Fibroblast of the aortic adventitia (primary cell): Measurements from ENCODE around the gene AKR1C3. TPM values are rescaled to one million over a fixed set of nuclear protein-coding genes. Genes with fewer than 3 reads are reported as not detected.
"Not testable (repeated sequence)": the region's sequence is repeated elsewhere in the genome, so short reads cannot be mapped to it uniquely, and the experiment has no call there.

ENCODE experiments used
- DNase-seq: peaks from one replicate; pipeline ENCODE4 v3.0.0-alpha.2; 2010; ENCODE audit warnings: low read depth
- H3K4me3 ChIP-seq: 2 replicates; pipeline ENCODE4 v1.5.1; 2011; ENCODE audit warnings: low read depth, mild to moderate bottlenecking, control low read depth, low read length, moderate library complexity
- CTCF ChIP-seq: IDR thresholded peaks from 2 replicates; pipeline ENCODE4 v1.5.1; 2011; ENCODE audit warnings: mild to moderate bottlenecking, low read length, control low read depth, inconsistent platforms; ENCODE audit not compliant: insufficient read depth
- total RNA-seq: library from RNA; depleted of rRNA; stranded (reverse); fragments of >200 nt; gene quantifications from 2 replicates; pipeline ENCODE4 v1.2.3, GENCODE V29; 2012; ENCODE audit warnings: low replicate concordance

Gene AKR1C3
- total RNA-seq, 1 donor = 169 TPM

GRCh38 chr10:5117026-5117425, 22.8 kb downstream of the AKR1C3 start:
- DNase-seq = no peak
- no peak overlapping the region for H3K4me3 ChIP-seq
- no peak for TF ChIP-seq CTCF

DNA sequence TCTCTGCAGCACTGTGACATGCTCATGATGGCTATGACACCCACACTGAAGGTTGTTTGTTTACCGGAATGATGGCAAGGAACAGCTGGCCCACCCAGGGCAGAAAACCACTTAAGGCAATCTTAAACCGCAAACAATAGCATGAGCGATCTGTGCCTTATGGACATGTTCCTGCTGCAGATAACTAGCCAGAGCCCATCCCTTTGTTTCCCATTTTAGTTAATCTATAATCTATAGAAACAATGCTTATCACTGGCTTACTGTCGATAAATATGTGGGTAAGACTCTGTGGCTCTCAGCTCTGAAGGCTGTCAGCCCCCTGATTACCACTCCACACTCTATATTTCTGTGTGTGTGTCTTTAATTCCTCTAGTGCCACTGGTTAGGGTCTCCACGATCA, 25.8 kb downstream of the AKR1C3 start:
- not testable (repeated sequence) for DNase-seq

GRCh38 chr10:5123886-5124285, 29.7 kb downstream of the AKR1C3 start:
- TF ChIP-seq CTCF = no peak

More for the DNA sequence above, 25.8 kb downstream of the AKR1C3 start:
- not testable (repeated sequence) for H3K4me3 ChIP-seq

DNA sequence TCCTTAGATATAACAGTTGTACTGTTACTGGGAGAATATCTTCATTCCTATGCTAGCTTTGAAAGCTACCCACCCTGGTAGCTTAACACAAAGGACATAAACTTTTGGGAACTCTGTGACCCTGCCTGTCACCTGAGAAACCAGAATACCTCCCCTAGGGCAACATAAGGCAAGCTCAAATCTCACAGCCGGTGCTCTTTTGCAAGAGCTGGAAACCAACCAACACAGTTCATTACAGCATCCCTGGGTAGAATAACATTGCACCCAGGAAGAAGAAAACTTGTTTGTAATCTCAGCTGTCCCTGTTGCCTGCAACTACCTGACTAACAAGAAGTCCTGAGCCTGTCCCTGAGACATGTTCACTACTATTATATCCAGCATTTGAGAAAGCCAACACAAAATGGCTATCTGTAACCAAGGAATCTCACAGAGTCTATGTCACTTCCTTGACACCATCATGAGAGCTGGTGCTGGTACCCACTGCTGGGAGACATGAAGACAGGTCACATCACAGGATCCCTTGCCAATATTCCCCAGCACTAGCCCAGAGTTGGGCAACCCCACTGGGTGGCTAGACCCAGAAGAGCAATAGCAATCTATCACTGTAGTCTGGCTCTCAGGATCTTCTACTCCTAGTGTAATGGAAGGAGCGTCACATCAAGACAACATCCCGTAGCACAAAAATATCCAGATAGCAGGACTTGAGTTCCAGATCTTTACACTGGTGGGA, 31.3 kb downstream of the AKR1C3 start:
- H3K4me3 ChIP-seq = no peak overlapping the region
- DNase-seq = no peak
- no peak for TF ChIP-seq CTCF

More at GRCh38 chr10:5123886-5124285, 29.7 kb downstream of the AKR1C3 start:
- H3K4me3 ChIP-seq = no peak overlapping the region
- DNase-seq = no peak

GRCh38 chr10:5135581-5135980, 41.4 kb downstream of the AKR1C3 start:
- no peak for DNase-seq
- no peak for TF ChIP-seq CTCF
- H3K4me3 ChIP-seq = no peak overlapping the region

GRCh38 chr10:5136468-5137087, 42.4 kb downstream of the AKR1C3 start:
- TF ChIP-seq CTCF = no peak
- no peak overlapping the region for H3K4me3 ChIP-seq
- DNase-seq = no peak

GRCh38 chr10:5137699-5138098, 43.5 kb downstream of the AKR1C3 start:
- H3K4me3 ChIP-seq = not testable (repeated sequence)

GRCh38 chr10:5142199-5142598, 48.0 kb downstream of the AKR1C3 start:
- TF ChIP-seq CTCF = no peak

More at GRCh38 chr10:5137699-5138098, 43.5 kb downstream of the AKR1C3 start:
- DNase-seq = not testable (repeated sequence)

More at GRCh38 chr10:5142199-5142598, 48.0 kb downstream of the AKR1C3 start:
- no peak overlapping the region for H3K4me3 ChIP-seq
- no peak for DNase-seq
